Activated T-helper 17 cell treated with anti-CD3 and anti-CD28 coated beads, Interleukin-2, amount 50 U/mL, for 72 hours (primary cell): ENCODE results near the gene PIK3CG. TPM values are rescaled to one million over a fixed set of nuclear protein-coding genes. Genes with fewer than 3 reads are reported as not detected.
"Not testable (repeated sequence)": the region's sequence is repeated elsewhere in the genome, so short reads cannot be mapped to it uniquely, and the experiment has no call there.

Experiments used
- ATAC-seq: fragments of 150-1000 bp; cut with Tn5 transposase; replicated peaks from 2 replicates; pipeline ENCODE4 v1.10.0; 2021; ENCODE audit warnings: mild to moderate bottlenecking, moderate library complexity
- H3K27ac Mint-ChIP-seq: one replicate; pipeline ENCODE4 v1.8.0; 2022; ENCODE audit warnings: mixed read lengths
- H3K27me3 Mint-ChIP-seq: one replicate; pipeline ENCODE4 v1.8.0; 2022; ENCODE audit warnings: mixed read lengths
- H3K36me3 Mint-ChIP-seq: one replicate; pipeline ENCODE4 v1.8.0; 2022; ENCODE audit warnings: low read depth, mild to moderate bottlenecking, mixed read lengths
- H3K4me1 Mint-ChIP-seq: one replicate; pipeline ENCODE4 v1.8.0; 2022; ENCODE audit warnings: mixed read lengths
- H3K4me3 Mint-ChIP-seq: one replicate; pipeline ENCODE4 v1.8.0; 2022; ENCODE audit warnings: mild to moderate bottlenecking, mixed read lengths
- H3K9me3 Mint-ChIP-seq: one replicate; pipeline ENCODE4 v1.8.0; 2022; ENCODE audit warnings: mixed read lengths
- total RNA-seq, 2 donors: library from RNA; stranded (reverse); gene quantifications; one replicate each; pipeline ENCODE4 v1.2.3, GENCODE V29; 2022

Gene PIK3CG
- total RNA-seq, 2 donors from 2014 or later: 21.6 to 25.7 TPM

GRCh38 chr7:106916679-106917078 is 51.6 kb downstream of the PIK3CG start:
- Mint-ChIP-seq H3K27me3 (no peaks in the 10 kb centered on the region), H3K9me3 (peaks cover 17% of the 10 kb centered on the region), H3K27ac (no peak overlapping the region), H3K36me3 (no peaks in the 10 kb centered on the region), H3K4me3 (no peak overlapping the region), H3K4me1 (peaks cover 5% of the 10 kb centered on the region)
- no peak for ATAC-seq

GRCh38 chr7:106918991-106919390 is 53.9 kb downstream of the PIK3CG start:
- H3K4me1 Mint-ChIP-seq: peaks cover 5% of the 10 kb centered on the region
- no peak for ATAC-seq
- no peak overlapping the region for H3K27ac Mint-ChIP-seq
- H3K36me3 Mint-ChIP-seq: no peaks in the 10 kb centered on the region
- peaks cover 19% of the 10 kb centered on the region for H3K9me3 Mint-ChIP-seq
- H3K27me3 Mint-ChIP-seq: no peaks in the 10 kb centered on the region
- no peak overlapping the region for H3K4me3 Mint-ChIP-seq

GRCh38 chr7:106924468-106924867 is 59.4 kb downstream of the PIK3CG start:
- H3K27ac Mint-ChIP-seq, H3K27me3 Mint-ChIP-seq, H3K36me3 Mint-ChIP-seq, ATAC-seq, H3K4me1 Mint-ChIP-seq, H3K4me3 Mint-ChIP-seq: not testable (repeated sequence)
- H3K9me3 Mint-ChIP-seq: peaks cover 22% of the 10 kb centered on the region

- no peak for ATAC-seq
- Mint-ChIP-seq H3K9me3 (peaks cover 3% of the 10 kb centered on the region), H3K27me3 (no peaks in the 10 kb centered on the region), H3K27ac (no peak overlapping the region), H3K36me3 (no peaks in the 10 kb centered on the region), H3K4me1 (no peaks in the 10 kb centered on the region), H3K4me3 (no peak overlapping the region)
Measured at GRCh38 chr7:106926892-106927291, 61.8 kb downstream of the PIK3CG start.

- Mint-ChIP-seq H3K36me3 (no peaks in the 10 kb centered on the region), H3K4me3 (no peak overlapping the region), H3K27me3 (no peaks in the 10 kb centered on the region), H3K4me1 (no peaks in the 10 kb centered on the region), H3K9me3 (peaks cover 3% of the 10 kb centered on the region), H3K27ac (no peak overlapping the region)
- ATAC-seq: no peak
Measured at GRCh38 chr7:106927536-106927935, 62.5 kb downstream of the PIK3CG start.

GRCh38 chr7:106929616-106930015 is 64.5 kb downstream of the PIK3CG start:
- not testable (repeated sequence) for H3K9me3 Mint-ChIP-seq, H3K27ac Mint-ChIP-seq

GRCh38 chr7:106936236-106936635 is 71.2 kb downstream of the PIK3CG start:
- no peak for ATAC-seq
- Mint-ChIP-seq H3K36me3 (no peaks in the 10 kb centered on the region), H3K27ac (no peak overlapping the region), H3K9me3 (no peaks in the 10 kb centered on the region), H3K4me3 (no peak overlapping the region), H3K27me3 (no peaks in the 10 kb centered on the region), H3K4me1 (no peaks in the 10 kb centered on the region)

More at GRCh38 chr7:106929616-106930015, 64.5 kb downstream of the PIK3CG start:
- ATAC-seq, H3K27me3 Mint-ChIP-seq, H3K36me3 Mint-ChIP-seq, H3K4me1 Mint-ChIP-seq, H3K4me3 Mint-ChIP-seq: not testable (repeated sequence)

- not testable (repeated sequence) for H3K27me3 Mint-ChIP-seq, H3K4me3 Mint-ChIP-seq, H3K4me1 Mint-ChIP-seq, H3K36me3 Mint-ChIP-seq, H3K27ac Mint-ChIP-seq, H3K9me3 Mint-ChIP-seq, ATAC-seq
Measured at GRCh38 chr7:106938122-106938521, 73.0 kb downstream of the PIK3CG start.

- no peak overlapping the region for H3K4me3 Mint-ChIP-seq
- H3K4me1 Mint-ChIP-seq: no peaks in the 10 kb centered on the region
- no peak for ATAC-seq
- H3K27me3 Mint-ChIP-seq: no peaks in the 10 kb centered on the region
- no peak overlapping the region for H3K27ac Mint-ChIP-seq
- H3K9me3 Mint-ChIP-seq: no peaks in the 10 kb centered on the region
- no peaks in the 10 kb centered on the region for H3K36me3 Mint-ChIP-seq
Measured at GRCh38 chr7:106938803-106939202, 73.7 kb downstream of the PIK3CG start.

- H3K27ac Mint-ChIP-seq: no peak overlapping the region
- peaks cover 3% of the 10 kb centered on the region for H3K27me3 Mint-ChIP-seq
- no peaks in the 10 kb centered on the region for H3K4me1 Mint-ChIP-seq
- H3K9me3 Mint-ChIP-seq: no peaks in the 10 kb centered on the region
- H3K4me3 Mint-ChIP-seq: no peak overlapping the region
- ATAC-seq: no peak
- H3K36me3 Mint-ChIP-seq: no peaks in the 10 kb centered on the region
Measured at GRCh38 chr7:106944035-106944665, 79.1 kb downstream of the PIK3CG start.

- Mint-ChIP-seq H3K27me3 (peaks cover 4% of the 10 kb centered on the region), H3K27ac (no peak overlapping the region), H3K36me3 (no peaks in the 10 kb centered on the region), H3K9me3 (no peaks in the 10 kb centered on the region), H3K4me3 (no peak overlapping the region), H3K4me1 (no peaks in the 10 kb centered on the region)
- ATAC-seq: peak; percentile 37
Measured at GRCh38 chr7:106947244-106947728, 82.2 kb downstream of the PIK3CG start.

- Mint-ChIP-seq H3K27ac (no peak overlapping the region), H3K27me3 (peaks cover 4% of the 10 kb centered on the region), H3K4me3 (no peak overlapping the region), H3K4me1 (no peaks in the 10 kb centered on the region), H3K36me3 (no peaks in the 10 kb centered on the region), H3K9me3 (peaks cover 5% of the 10 kb centered on the region)
- ATAC-seq: no peak
Measured at GRCh38 chr7:106952001-106952657, 87.0 kb downstream of the PIK3CG start.

- Mint-ChIP-seq H3K9me3 (peaks cover 5% of the 10 kb centered on the region), H3K4me1 (no peaks in the 10 kb centered on the region), H3K27me3 (peaks cover 4% of the 10 kb centered on the region), H3K4me3 (no peak overlapping the region), H3K27ac (no peak overlapping the region), H3K36me3 (no peaks in the 10 kb centered on the region)
- no peak for ATAC-seq
Measured at GRCh38 chr7:106952658-106953231, 87.7 kb downstream of the PIK3CG start.

GRCh38 chr7:106954840-106955239 is 89.8 kb downstream of the PIK3CG start:
- Mint-ChIP-seq H3K27me3 (no peaks in the 10 kb centered on the region), H3K4me3 (no peak overlapping the region), H3K36me3 (no peaks in the 10 kb centered on the region), H3K4me1 (no peaks in the 10 kb centered on the region), H3K9me3 (peaks cover 5% of the 10 kb centered on the region), H3K27ac (no peak overlapping the region)
- ATAC-seq: no peak

- H3K4me1 Mint-ChIP-seq, H3K9me3 Mint-ChIP-seq, H3K36me3 Mint-ChIP-seq, H3K27ac Mint-ChIP-seq, H3K27me3 Mint-ChIP-seq, ATAC-seq, H3K4me3 Mint-ChIP-seq: not testable (repeated sequence)
Measured at GRCh38 chr7:106955857-106956256, 90.8 kb downstream of the PIK3CG start.
